SK-N-SH (cell line): ENCODE results near the gene MN1.

Experiments
- ELF1 ChIP-seq: IDR thresholded peaks from 2 replicates; pipeline ENCODE4 v1.4.0; 2012
- IRF3 ChIP-seq: fragments of 150-350 bp; IDR thresholded peaks from 2 replicates; pipeline ENCODE4 v1.6.1; 2016; ENCODE audit warnings: mild to moderate bottlenecking, low read depth, low read length
- JUND ChIP-seq: IDR thresholded peaks from 2 replicates; pipeline ENCODE4 v1.4.0; 2012
- PBX3 ChIP-seq: IDR thresholded peaks from 2 replicates; pipeline ENCODE4; 2012
- POLR2AphosphoS5 ChIP-seq: IDR thresholded peaks from 2 replicates; pipeline ENCODE4 v1.6.1; 2012; ENCODE audit warnings: low read depth, low read length
- RAD21 ChIP-seq: IDR thresholded peaks from 2 replicates; pipeline ENCODE4 v1.6.1; 2012; ENCODE audit warnings: mild to moderate bottlenecking, low read length
- SMC3 ChIP-seq: IDR thresholded peaks from 2 replicates; pipeline ENCODE4 v1.6.1; 2012; ENCODE audit warnings: low read depth, low read length, improper control_type of control experiment
- TF ChIP-seq, protein P1 (sequence below): fragments of 200-600 bp; sonication (generic); IDR thresholded peaks from 2 replicates; pipeline ENCODE4 v1.6.1; 2017; ENCODE audit warnings: antibody characterized with exemption, mild to moderate bottlenecking, moderate library complexity
- TF ChIP-seq, protein P2 (sequence below): IDR thresholded peaks from 2 replicates; pipeline ENCODE4 v1.6.1; 2012; ENCODE audit warnings: mild to moderate bottlenecking, low read depth, low read length, moderate library complexity
- TF ChIP-seq, protein P3 (sequence below): IDR thresholded peaks from 2 replicates; pipeline ENCODE4 v1.4.0; 2012; ENCODE audit warnings: low read depth

- TF ChIP-seq, protein P1, sequence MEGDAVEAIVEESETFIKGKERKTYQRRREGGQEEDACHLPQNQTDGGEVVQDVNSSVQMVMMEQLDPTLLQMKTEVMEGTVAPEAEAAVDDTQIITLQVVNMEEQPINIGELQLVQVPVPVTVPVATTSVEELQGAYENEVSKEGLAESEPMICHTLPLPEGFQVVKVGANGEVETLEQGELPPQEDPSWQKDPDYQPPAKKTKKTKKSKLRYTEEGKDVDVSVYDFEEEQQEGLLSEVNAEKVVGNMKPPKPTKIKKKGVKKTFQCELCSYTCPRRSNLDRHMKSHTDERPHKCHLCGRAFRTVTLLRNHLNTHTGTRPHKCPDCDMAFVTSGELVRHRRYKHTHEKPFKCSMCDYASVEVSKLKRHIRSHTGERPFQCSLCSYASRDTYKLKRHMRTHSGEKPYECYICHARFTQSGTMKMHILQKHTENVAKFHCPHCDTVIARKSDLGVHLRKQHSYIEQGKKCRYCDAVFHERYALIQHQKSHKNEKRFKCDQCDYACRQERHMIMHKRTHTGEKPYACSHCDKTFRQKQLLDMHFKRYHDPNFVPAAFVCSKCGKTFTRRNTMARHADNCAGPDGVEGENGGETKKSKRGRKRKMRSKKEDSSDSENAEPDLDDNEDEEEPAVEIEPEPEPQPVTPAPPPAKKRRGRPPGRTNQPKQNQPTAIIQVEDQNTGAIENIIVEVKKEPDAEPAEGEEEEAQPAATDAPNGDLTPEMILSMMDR = no peak
- no peak for TF ChIP-seq RAD21
- TF ChIP-seq, protein P2, sequence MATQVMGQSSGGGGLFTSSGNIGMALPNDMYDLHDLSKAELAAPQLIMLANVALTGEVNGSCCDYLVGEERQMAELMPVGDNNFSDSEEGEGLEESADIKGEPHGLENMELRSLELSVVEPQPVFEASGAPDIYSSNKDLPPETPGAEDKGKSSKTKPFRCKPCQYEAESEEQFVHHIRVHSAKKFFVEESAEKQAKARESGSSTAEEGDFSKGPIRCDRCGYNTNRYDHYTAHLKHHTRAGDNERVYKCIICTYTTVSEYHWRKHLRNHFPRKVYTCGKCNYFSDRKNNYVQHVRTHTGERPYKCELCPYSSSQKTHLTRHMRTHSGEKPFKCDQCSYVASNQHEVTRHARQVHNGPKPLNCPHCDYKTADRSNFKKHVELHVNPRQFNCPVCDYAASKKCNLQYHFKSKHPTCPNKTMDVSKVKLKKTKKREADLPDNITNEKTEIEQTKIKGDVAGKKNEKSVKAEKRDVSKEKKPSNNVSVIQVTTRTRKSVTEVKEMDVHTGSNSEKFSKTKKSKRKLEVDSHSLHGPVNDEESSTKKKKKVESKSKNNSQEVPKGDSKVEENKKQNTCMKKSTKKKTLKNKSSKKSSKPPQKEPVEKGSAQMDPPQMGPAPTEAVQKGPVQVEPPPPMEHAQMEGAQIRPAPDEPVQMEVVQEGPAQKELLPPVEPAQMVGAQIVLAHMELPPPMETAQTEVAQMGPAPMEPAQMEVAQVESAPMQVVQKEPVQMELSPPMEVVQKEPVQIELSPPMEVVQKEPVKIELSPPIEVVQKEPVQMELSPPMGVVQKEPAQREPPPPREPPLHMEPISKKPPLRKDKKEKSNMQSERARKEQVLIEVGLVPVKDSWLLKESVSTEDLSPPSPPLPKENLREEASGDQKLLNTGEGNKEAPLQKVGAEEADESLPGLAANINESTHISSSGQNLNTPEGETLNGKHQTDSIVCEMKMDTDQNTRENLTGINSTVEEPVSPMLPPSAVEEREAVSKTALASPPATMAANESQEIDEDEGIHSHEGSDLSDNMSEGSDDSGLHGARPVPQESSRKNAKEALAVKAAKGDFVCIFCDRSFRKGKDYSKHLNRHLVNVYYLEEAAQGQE = no peak
- no peak for TF ChIP-seq SMC3
- no peak for TF ChIP-seq JUND
- TF ChIP-seq PBX3 = no peak
- no peak for TF ChIP-seq POLR2AphosphoS5
- TF ChIP-seq, protein P3, sequence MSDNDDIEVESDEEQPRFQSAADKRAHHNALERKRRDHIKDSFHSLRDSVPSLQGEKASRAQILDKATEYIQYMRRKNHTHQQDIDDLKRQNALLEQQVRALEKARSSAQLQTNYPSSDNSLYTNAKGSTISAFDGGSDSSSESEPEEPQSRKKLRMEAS = no peak
- no peak for TF ChIP-seq ELF1
- no peak for TF ChIP-seq IRF3
Observed at GRCh38 chr22:27757928-27758525, 43.5 kb downstream of the MN1 start.
